ENCODE results near the gene HDAC4. TPM values are rescaled to one million over a fixed set of nuclear protein-coding genes. Genes with fewer than 3 reads are reported as not detected.

Gene HDAC4
- total and polyA plus RNA-seq, 2 of the 8 experiments (the other 6 are each of a cell fraction or from before 2014, with no cell fraction given) = 15.4 to 31.5 TPM

DNA sequence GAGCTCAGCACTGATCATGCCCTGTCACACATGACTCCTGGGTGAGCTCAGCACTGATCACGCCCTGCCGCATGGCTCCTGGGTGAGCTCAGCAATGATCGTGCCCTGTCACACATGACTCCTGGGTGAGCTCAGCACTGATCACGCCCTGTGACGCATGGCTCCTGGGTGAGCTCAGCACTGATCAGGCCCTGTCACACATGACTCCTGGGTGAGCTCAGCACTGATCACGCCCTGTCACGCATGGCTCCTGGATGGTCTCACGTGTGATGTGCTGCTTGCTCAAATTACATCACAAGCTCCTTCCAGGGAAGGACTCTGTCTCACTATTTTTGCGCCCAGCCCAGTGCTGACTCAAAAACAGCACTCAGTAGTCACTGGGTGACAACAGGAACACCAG is 258.0 kb downstream of the HDAC4 start (continued):
- TF ChIP-seq, protein P1, sequence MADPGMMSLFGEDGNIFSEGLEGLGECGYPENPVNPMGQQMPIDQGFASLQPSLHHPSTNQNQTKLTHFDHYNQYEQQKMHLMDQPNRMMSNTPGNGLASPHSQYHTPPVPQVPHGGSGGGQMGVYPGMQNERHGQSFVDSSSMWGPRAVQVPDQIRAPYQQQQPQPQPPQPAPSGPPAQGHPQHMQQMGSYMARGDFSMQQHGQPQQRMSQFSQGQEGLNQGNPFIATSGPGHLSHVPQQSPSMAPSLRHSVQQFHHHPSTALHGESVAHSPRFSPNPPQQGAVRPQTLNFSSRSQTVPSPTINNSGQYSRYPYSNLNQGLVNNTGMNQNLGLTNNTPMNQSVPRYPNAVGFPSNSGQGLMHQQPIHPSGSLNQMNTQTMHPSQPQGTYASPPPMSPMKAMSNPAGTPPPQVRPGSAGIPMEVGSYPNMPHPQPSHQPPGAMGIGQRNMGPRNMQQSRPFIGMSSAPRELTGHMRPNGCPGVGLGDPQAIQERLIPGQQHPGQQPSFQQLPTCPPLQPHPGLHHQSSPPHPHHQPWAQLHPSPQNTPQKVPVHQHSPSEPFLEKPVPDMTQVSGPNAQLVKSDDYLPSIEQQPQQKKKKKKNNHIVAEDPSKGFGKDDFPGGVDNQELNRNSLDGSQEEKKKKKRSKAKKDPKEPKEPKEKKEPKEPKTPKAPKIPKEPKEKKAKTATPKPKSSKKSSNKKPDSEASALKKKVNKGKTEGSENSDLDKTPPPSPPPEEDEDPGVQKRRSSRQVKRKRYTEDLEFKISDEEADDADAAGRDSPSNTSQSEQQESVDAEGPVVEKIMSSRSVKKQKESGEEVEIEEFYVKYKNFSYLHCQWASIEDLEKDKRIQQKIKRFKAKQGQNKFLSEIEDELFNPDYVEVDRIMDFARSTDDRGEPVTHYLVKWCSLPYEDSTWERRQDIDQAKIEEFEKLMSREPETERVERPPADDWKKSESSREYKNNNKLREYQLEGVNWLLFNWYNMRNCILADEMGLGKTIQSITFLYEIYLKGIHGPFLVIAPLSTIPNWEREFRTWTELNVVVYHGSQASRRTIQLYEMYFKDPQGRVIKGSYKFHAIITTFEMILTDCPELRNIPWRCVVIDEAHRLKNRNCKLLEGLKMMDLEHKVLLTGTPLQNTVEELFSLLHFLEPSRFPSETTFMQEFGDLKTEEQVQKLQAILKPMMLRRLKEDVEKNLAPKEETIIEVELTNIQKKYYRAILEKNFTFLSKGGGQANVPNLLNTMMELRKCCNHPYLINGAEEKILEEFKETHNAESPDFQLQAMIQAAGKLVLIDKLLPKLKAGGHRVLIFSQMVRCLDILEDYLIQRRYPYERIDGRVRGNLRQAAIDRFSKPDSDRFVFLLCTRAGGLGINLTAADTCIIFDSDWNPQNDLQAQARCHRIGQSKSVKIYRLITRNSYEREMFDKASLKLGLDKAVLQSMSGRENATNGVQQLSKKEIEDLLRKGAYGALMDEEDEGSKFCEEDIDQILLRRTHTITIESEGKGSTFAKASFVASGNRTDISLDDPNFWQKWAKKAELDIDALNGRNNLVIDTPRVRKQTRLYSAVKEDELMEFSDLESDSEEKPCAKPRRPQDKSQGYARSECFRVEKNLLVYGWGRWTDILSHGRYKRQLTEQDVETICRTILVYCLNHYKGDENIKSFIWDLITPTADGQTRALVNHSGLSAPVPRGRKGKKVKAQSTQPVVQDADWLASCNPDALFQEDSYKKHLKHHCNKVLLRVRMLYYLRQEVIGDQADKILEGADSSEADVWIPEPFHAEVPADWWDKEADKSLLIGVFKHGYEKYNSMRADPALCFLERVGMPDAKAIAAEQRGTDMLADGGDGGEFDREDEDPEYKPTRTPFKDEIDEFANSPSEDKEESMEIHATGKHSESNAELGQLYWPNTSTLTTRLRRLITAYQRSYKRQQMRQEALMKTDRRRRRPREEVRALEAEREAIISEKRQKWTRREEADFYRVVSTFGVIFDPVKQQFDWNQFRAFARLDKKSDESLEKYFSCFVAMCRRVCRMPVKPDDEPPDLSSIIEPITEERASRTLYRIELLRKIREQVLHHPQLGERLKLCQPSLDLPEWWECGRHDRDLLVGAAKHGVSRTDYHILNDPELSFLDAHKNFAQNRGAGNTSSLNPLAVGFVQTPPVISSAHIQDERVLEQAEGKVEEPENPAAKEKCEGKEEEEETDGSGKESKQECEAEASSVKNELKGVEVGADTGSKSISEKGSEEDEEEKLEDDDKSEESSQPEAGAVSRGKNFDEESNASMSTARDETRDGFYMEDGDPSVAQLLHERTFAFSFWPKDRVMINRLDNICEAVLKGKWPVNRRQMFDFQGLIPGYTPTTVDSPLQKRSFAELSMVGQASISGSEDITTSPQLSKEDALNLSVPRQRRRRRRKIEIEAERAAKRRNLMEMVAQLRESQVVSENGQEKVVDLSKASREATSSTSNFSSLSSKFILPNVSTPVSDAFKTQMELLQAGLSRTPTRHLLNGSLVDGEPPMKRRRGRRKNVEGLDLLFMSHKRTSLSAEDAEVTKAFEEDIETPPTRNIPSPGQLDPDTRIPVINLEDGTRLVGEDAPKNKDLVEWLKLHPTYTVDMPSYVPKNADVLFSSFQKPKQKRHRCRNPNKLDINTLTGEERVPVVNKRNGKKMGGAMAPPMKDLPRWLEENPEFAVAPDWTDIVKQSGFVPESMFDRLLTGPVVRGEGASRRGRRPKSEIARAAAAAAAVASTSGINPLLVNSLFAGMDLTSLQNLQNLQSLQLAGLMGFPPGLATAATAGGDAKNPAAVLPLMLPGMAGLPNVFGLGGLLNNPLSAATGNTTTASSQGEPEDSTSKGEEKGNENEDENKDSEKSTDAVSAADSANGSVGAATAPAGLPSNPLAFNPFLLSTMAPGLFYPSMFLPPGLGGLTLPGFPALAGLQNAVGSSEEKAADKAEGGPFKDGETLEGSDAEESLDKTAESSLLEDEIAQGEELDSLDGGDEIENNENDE (IDR thresholded peaks at IDR 0.05; ENCODE audit: insufficient replicate concordance, low read length) = no peak
- TF ChIP-seq, protein P2, sequence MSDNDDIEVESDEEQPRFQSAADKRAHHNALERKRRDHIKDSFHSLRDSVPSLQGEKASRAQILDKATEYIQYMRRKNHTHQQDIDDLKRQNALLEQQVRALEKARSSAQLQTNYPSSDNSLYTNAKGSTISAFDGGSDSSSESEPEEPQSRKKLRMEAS (IDR thresholded peaks at IDR 0.05) = no peak
- TF ChIP-seq EGR1 (IDR thresholded peaks at IDR 0.05; ENCODE audit: borderline replicate concordance, low read depth, low read length) = no peak
- no peak for TF ChIP-seq BCL11A (IDR thresholded peaks at IDR 0.05; ENCODE audit: low read depth in 2 of 2, low read length in 2 of 2)
- TF ChIP-seq RNF2 (IDR thresholded peaks at IDR 0.05; ENCODE audit: borderline replicate concordance, low read depth, low read length, missing control alignments, poor library complexity, severe bottlenecking) = no peak
- no peak for TF ChIP-seq CHD2 (IDR thresholded peaks at IDR 0.05; ENCODE audit: low read length)
- no peak for TF ChIP-seq PHF8 (conservative IDR thresholded peaks at IDR 0.05; ENCODE audit: low read depth, low read length)
- no peak for TF ChIP-seq ATF3 (IDR thresholded peaks at IDR 0.05; ENCODE audit: insufficient read depth, low read depth, low read length)
- TF ChIP-seq TCF12 (IDR thresholded peaks at IDR 0.05; ENCODE audit: low read depth, low read length) = no peak
- no peak for TF ChIP-seq SIRT6 (IDR thresholded peaks at IDR 0.05; ENCODE audit: low read length)
- no peak for TF ChIP-seq YY1 (IDR thresholded peaks at IDR 0.05; ENCODE audit: low read depth, low read length)

All from H1 (cell line).